ENCODE measurements around the gene AVPR1A. TPM values are rescaled to one million over a fixed set of nuclear protein-coding genes. Genes with fewer than 3 reads are reported as not detected.

The AVPR1A gene
- total and polyA plus RNA-seq, 10 of the 15 experiments (the other 5 are each of a cell fraction or from before 2014, with no cell fraction given) = 0.04 to 0.10 TPM; not detected in 8

GRCh38 chr12:63151623-63152320 is 771 bp upstream of the AVPR1A start (continued):
- TF ChIP-seq, protein P1, sequence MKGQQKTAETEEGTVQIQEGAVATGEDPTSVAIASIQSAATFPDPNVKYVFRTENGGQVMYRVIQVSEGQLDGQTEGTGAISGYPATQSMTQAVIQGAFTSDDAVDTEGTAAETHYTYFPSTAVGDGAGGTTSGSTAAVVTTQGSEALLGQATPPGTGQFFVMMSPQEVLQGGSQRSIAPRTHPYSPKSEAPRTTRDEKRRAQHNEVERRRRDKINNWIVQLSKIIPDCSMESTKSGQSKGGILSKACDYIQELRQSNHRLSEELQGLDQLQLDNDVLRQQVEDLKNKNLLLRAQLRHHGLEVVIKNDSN (IDR thresholded peaks at IDR 0.05; ENCODE audit: borderline replicate concordance, extremely low read length, insufficient read depth, low read depth, low read length) = no peak
- TF ChIP-seq ZNF274 (IDR thresholded peaks at IDR 0.05; ENCODE audit: insufficient read depth, insufficient read length) (no peak), CREM (IDR thresholded peaks at IDR 0.05; ENCODE audit: low read depth) (no peak)

GRCh38 chr12:63149909-63150712 is 890 bp downstream of the AVPR1A start:
- POLR2A ChIA-PET = no interaction called here
- CTCF ChIA-PET = no interaction called here
- WGBS (ENCODE audit: insufficient coverage, insufficient replicate concordance, low lambda C conversion rate, missing lambda C conversion rate) = 60% methylated on average over 75 of the region's 75 CpGs
- no peak overlapping the region for H3K4me2 ChIP-seq (ENCODE audit: control insufficient read depth, insufficient read depth)
- H2AFZ ChIP-seq (ENCODE audit: control insufficient read depth, low read depth, low read length) = no peak overlapping the region
- no peak for DNase-seq (ENCODE audit: low read depth, low spot score)
- H3K36me3 ChIP-seq (ENCODE audit: control insufficient read depth in 2 of 2, insufficient read depth in 2 of 2, low read length in 1 of 2) = no peaks in the 10 kb centered on the region
- SMC1A ChIA-PET (ENCODE audit: uncharacterized antibody, unreplicated experiment) = no interaction called here
- RAD21 ChIA-PET (ENCODE audit: unreplicated experiment) = no interaction called here
- intact Hi-C loops (cut with micrococcal nuclease; ENCODE audit: unreplicated experiment) = no loop called here
- H3K9ac ChIP-seq (ENCODE audit: control insufficient read depth, insufficient read depth, low read length) = no peak overlapping the region
- no peaks in the 10 kb centered on the region; the same call in 2 of the 3 replicates for H3K9me3 ChIP-seq (replicated peaks; ENCODE audit: control insufficient read depth, insufficient read depth, low read length)
- no peak for FAIRE-seq
- H4K20me1 ChIP-seq (ENCODE audit: control insufficient read depth, insufficient read depth) = no peaks in the 10 kb centered on the region
- no peak for ATAC-seq
- H3K4me3 ChIP-seq = no peak overlapping the region
- no peak overlapping the region for H3K27ac ChIP-seq (ENCODE audit: control insufficient read depth, insufficient read depth)
- H3K79me2 ChIP-seq (ENCODE audit: control insufficient read depth, insufficient read depth, low read length) = no peaks in the 10 kb centered on the region
- in situ Hi-C loops (cut with MboI) = no loop called here
- no TSS peak for BruUV-seq (replicated peaks)
- peaks cover 10 to 11% of the 10 kb centered on the region in 2 experiments for H3K27me3 ChIP-seq (replicated peaks in 1 of 2; ENCODE audit: control insufficient read depth in 2 of 2, insufficient read depth in 2 of 2, low read length in 1 of 2)
- no peaks in the 10 kb centered on the region for H3K4me1 ChIP-seq (ENCODE audit: control insufficient read depth, insufficient read depth, low read length)
- TF ChIP-seq YBX1 (IDR thresholded peaks at IDR 0.05) (no peak), ZNF207 (IDR thresholded peaks at IDR 0.05; ENCODE audit: borderline replicate concordance) (no peak), CHD2 (IDR thresholded peaks at IDR 0.05; ENCODE audit: borderline replicate concordance, low read depth, low read length) (no peak), STAT1 (conservative IDR thresholded peaks at IDR 0.05) (no peak), SRF (IDR thresholded peaks at IDR 0.05; ENCODE audit: low read depth in 2 of 2, low read length in 2 of 2) (no peak), NBN (IDR thresholded peaks at IDR 0.05) (no peak), FOXM1 (IDR thresholded peaks at IDR 0.05; ENCODE audit: low read depth, low read length) (no peak), LARP7 (IDR thresholded peaks at IDR 0.05) (no peak), BRCA1 (IDR thresholded peaks at IDR 0.05; ENCODE audit: low read depth, low read length) (no peak)
- TF ChIP-seq, protein P2, sequence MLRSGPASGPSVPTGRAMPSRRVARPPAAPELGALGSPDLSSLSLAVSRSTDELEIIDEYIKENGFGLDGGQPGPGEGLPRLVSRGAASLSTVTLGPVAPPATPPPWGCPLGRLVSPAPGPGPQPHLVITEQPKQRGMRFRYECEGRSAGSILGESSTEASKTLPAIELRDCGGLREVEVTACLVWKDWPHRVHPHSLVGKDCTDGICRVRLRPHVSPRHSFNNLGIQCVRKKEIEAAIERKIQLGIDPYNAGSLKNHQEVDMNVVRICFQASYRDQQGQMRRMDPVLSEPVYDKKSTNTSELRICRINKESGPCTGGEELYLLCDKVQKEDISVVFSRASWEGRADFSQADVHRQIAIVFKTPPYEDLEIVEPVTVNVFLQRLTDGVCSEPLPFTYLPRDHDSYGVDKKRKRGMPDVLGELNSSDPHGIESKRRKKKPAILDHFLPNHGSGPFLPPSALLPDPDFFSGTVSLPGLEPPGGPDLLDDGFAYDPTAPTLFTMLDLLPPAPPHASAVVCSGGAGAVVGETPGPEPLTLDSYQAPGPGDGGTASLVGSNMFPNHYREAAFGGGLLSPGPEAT (IDR thresholded peaks at IDR 0.05; ENCODE audit: low read depth) = no peak
- TF ChIP-seq, protein P3, sequence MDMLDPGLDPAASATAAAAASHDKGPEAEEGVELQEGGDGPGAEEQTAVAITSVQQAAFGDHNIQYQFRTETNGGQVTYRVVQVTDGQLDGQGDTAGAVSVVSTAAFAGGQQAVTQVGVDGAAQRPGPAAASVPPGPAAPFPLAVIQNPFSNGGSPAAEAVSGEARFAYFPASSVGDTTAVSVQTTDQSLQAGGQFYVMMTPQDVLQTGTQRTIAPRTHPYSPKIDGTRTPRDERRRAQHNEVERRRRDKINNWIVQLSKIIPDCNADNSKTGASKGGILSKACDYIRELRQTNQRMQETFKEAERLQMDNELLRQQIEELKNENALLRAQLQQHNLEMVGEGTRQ (IDR thresholded peaks at IDR 0.05; ENCODE audit: borderline replicate concordance, low read depth, low read length) = no peak
- TF ChIP-seq, protein P4, sequence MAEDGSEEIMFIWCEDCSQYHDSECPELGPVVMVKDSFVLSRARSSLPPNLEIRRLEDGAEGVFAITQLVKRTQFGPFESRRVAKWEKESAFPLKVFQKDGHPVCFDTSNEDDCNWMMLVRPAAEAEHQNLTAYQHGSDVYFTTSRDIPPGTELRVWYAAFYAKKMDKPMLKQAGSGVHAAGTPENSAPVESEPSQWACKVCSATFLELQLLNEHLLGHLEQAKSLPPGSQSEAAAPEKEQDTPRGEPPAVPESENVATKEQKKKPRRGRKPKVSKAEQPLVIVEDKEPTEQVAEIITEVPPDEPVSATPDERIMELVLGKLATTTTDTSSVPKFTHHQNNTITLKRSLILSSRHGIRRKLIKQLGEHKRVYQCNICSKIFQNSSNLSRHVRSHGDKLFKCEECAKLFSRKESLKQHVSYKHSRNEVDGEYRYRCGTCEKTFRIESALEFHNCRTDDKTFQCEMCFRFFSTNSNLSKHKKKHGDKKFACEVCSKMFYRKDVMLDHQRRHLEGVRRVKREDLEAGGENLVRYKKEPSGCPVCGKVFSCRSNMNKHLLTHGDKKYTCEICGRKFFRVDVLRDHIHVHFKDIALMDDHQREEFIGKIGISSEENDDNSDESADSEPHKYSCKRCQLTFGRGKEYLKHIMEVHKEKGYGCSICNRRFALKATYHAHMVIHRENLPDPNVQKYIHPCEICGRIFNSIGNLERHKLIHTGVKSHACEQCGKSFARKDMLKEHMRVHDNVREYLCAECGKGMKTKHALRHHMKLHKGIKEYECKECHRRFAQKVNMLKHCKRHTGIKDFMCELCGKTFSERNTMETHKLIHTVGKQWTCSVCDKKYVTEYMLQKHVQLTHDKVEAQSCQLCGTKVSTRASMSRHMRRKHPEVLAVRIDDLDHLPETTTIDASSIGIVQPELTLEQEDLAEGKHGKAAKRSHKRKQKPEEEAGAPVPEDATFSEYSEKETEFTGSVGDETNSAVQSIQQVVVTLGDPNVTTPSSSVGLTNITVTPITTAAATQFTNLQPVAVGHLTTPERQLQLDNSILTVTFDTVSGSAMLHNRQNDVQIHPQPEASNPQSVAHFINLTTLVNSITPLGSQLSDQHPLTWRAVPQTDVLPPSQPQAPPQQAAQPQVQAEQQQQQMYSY (CRISPR knock-in tag; IDR thresholded peaks at IDR 0.05) = no peak
